ENCODE data around the gene CAMK2B.

CAMK2B gene

GRCh38 chr7:44272456-44272855, 52.9 kb downstream of the CAMK2B start:
- DNase-seq = no peak

- no peak for DNase-seq
Observed at GRCh38 chr7:44269943-44270493, 55.4 kb downstream of the CAMK2B start.

- no peak for DNase-seq
Observed at GRCh38 chr7:44269417-44269816, 56.0 kb downstream of the CAMK2B start.

GRCh38 chr7:44268671-44269070, 56.7 kb downstream of the CAMK2B start:
- no peak for DNase-seq

- DNase-seq = no peak
Observed at GRCh38 chr7:44267719-44268421, 57.5 kb downstream of the CAMK2B start.

- DNase-seq = no peak
Observed at GRCh38 chr7:44267178-44267577, 58.2 kb downstream of the CAMK2B start.

- DNase-seq = no peak
Observed at GRCh38 chr7:44266526-44266925, 58.9 kb downstream of the CAMK2B start.

- no peak for DNase-seq
Observed at GRCh38 chr7:44265728-44266127, 59.7 kb downstream of the CAMK2B start.

- no peak for DNase-seq
Observed at GRCh38 chr7:44264221-44264931, 61.0 kb downstream of the CAMK2B start.

GRCh38 chr7:44263326-44264082, 61.9 kb downstream of the CAMK2B start:
- no peak for DNase-seq

GRCh38 chr7:44262031-44262430, 63.4 kb downstream of the CAMK2B start:
- DNase-seq = no peak

GRCh38 chr7:44261240-44261639, 64.2 kb downstream of the CAMK2B start:
- no peak for DNase-seq

GRCh38 chr7:44259547-44260457, 65.6 kb downstream of the CAMK2B start:
- no peak for DNase-seq

- DNase-seq = no peak
Observed at GRCh38 chr7:44258865-44259546, 66.4 kb downstream of the CAMK2B start.

GRCh38 chr7:44258423-44258760, 67.0 kb downstream of the CAMK2B start:
- DNase-seq = peak; percentile 29

GRCh38 chr7:44257618-44258422, 67.6 kb downstream of the CAMK2B start:
- DNase-seq = peak; percentile 75

- no peak for DNase-seq
Observed at GRCh38 chr7:44257213-44257612, 68.2 kb downstream of the CAMK2B start.

GRCh38 chr7:44256459-44256858, 68.9 kb downstream of the CAMK2B start:
- DNase-seq = no peak

- DNase-seq = no peak
Observed at GRCh38 chr7:44251881-44252280, 73.5 kb downstream of the CAMK2B start.

GRCh38 chr7:44251269-44251668, 74.1 kb downstream of the CAMK2B start:
- no peak for DNase-seq

GRCh38 chr7:44249639-44250234, 75.7 kb downstream of the CAMK2B start:
- no peak for DNase-seq
